Gastroesophageal sphincter (tissue), 3 donors: Measurements from ENCODE around the gene CENPX.

ENCODE experiments used
- CTCF ChIP-seq, 4 experiments: fragments of 200-600 bp in 2 of 4; fragments of 450-650 bp in 2 of 4; sonication (generic) in 1 of 4; IDR thresholded peaks; one replicate each; pipeline ENCODE4 v1.5.1; 2017 to 2019; ENCODE audit warnings: antibody characterized with exemption in 4 of 4, mild to moderate bottlenecking in 2 of 4, moderate library complexity in 2 of 4
- POLR2A ChIP-seq, 2 donors: fragments of 450-650 bp; IDR thresholded peaks; one replicate each; pipeline ENCODE4 v1.6.1; 2017; ENCODE audit warnings: antibody characterized with exemption in 2 of 2, mild to moderate bottlenecking in 2 of 2, moderate library complexity in 1 of 2

DNA sequence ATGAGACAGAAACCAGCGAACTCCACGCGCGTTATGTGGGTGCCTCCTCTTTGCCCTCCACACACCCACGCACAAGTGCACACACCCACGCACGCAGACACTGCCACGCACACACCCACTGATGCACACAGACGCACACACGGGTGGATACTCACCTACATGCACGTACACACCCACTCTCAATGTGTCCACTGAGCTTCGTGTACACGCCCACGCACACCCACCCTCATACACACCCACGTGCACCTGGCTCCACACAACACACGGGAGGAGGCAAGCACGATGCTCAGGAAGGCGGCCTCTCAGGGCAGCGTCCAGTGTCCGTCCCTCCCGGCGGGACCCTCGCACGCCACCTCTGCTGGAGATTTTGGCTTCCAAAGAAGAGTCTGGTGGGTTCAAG is 24.7 kb upstream of the CENPX start:
- TF ChIP-seq POLR2A (IDR thresholded peaks at IDR 0.05), result no peak
- TF ChIP-seq CTCF (IDR thresholded peaks at IDR 0.05), result no peak
